ENCODE results near the gene CHD5.

GRCh38 chr1:6222636-6223035 is 42.5 kb upstream of the CHD5 start:
- TF ChIP-seq CTCF (conservative IDR thresholded peaks at IDR 0.05; ENCODE audit: low read length) (no peak), EZH2phosphoT487 (IDR thresholded peaks at IDR 0.05; ENCODE audit: borderline replicate concordance) (no peak)

Data from Loucy (cell line).